Endometrial microvascular endothelial cells (primary cell): ENCODE results near the gene TAPT1. TPM values are rescaled to one million over a fixed set of nuclear protein-coding genes. Genes with fewer than 3 reads are reported as not detected.
"Not testable (repeated sequence)": the region's sequence is repeated elsewhere in the genome, so short reads cannot be mapped to it uniquely, and the experiment has no call there.

Experiments used
- in situ Hi-C: cut with HindIII; loops from 2 replicates; pipeline ENCODE4 v1.10.0; 2017; ENCODE audit warnings: low sequenced_read_pairs, low pct_unique_long_range_greater_than_20kb; ENCODE audit errors: inconsistent ontology term
- total RNA-seq: library from RNA; depleted of rRNA; stranded (reverse); fragments of >200 nt; gene quantifications from one replicate; pipeline ENCODE4 v1.2.3, GENCODE V29; 2015; ENCODE audit errors: inconsistent ontology term

The TAPT1 gene
- total RNA-seq, 1 donor from 2014 or later, result 8.9 TPM

GRCh38 chr4:16194798-16195197, 31.5 kb downstream of the TAPT1 start:
- in situ Hi-C loops, result not testable (repeated sequence)

- in situ Hi-C loops, result no loop called here
These were observed 32.1 kb downstream of the TAPT1 start for GRCh38 chr4:16194214-16194613.

GRCh38 chr4:16192631-16193518, 33.4 kb downstream of the TAPT1 start:
- in situ Hi-C loops, result no loop called here

GRCh38 chr4:16192057-16192456, 34.2 kb downstream of the TAPT1 start:
- in situ Hi-C loops, result no loop called here

- in situ Hi-C loops, result no loop called here
These were observed 38.8 kb downstream of the TAPT1 start for GRCh38 chr4:16187455-16187854.

GRCh38 chr4:16186986-16187385, 39.3 kb downstream of the TAPT1 start:
- in situ Hi-C loops, result no loop called here

GRCh38 chr4:16183604-16184003, 42.7 kb downstream of the TAPT1 start:
- in situ Hi-C loops, result no loop called here

- in situ Hi-C loops, result no loop called here
These were observed 49.6 kb downstream of the TAPT1 start for GRCh38 chr4:16176621-16177020.

- in situ Hi-C loops, result no loop called here
These were observed 54.4 kb downstream of the TAPT1 start for GRCh38 chr4:16171831-16172230.

- in situ Hi-C loops, result no loop called here
These were observed 56.8 kb downstream of the TAPT1 start for GRCh38 chr4:16169490-16169889.

- in situ Hi-C loops, result no loop called here
These were observed 57.4 kb downstream of the TAPT1 start for GRCh38 chr4:16168710-16169388.

- in situ Hi-C loops, result no loop called here
These were observed 58.1 kb downstream of the TAPT1 start for GRCh38 chr4:16168144-16168543.

- in situ Hi-C loops, result no loop called here
These were observed 60.3 kb downstream of the TAPT1 start for GRCh38 chr4:16165931-16166330.

- in situ Hi-C loops, result no loop called here
These were observed 63.4 kb downstream of the TAPT1 start for GRCh38 chr4:16162891-16163290.

- in situ Hi-C loops, result no loop called here
These were observed 64.3 kb downstream of the TAPT1 start for GRCh38 chr4:16161851-16162408.

- in situ Hi-C loops, result no loop called here
These were observed 65.8 kb downstream of the TAPT1 start for GRCh38 chr4:16160457-16160856.

- in situ Hi-C loops, result no loop called here
These were observed 67.0 kb downstream of the TAPT1 start for GRCh38 chr4:16159286-16159685.

GRCh38 chr4:16158504-16158852, 67.8 kb downstream of the TAPT1 start:
- in situ Hi-C loops, result no loop called here

GRCh38 chr4:16157609-16158503, 68.4 kb downstream of the TAPT1 start:
- in situ Hi-C loops, result no loop called here
